PC-9 (cell line): ENCODE measurements around the gene GNMT.

Experiments
- EZH2 ChIP-seq: fragments of 200-600 bp; sonication (generic); IDR thresholded peaks from 2 replicates; pipeline ENCODE4 v1.8.0; 2017; ENCODE audit warnings: antibody characterized with exemption, low read depth
- TF ChIP-seq, protein P1 (sequence below): fragments of 200-600 bp; sonication (generic); conservative IDR thresholded peaks from 2 replicates; pipeline ENCODE4 v1.6.1; 2017; ENCODE audit warnings: mixed run types, antibody characterized with exemption, mild to moderate bottlenecking, moderate library complexity

- TF ChIP-seq, protein P1, sequence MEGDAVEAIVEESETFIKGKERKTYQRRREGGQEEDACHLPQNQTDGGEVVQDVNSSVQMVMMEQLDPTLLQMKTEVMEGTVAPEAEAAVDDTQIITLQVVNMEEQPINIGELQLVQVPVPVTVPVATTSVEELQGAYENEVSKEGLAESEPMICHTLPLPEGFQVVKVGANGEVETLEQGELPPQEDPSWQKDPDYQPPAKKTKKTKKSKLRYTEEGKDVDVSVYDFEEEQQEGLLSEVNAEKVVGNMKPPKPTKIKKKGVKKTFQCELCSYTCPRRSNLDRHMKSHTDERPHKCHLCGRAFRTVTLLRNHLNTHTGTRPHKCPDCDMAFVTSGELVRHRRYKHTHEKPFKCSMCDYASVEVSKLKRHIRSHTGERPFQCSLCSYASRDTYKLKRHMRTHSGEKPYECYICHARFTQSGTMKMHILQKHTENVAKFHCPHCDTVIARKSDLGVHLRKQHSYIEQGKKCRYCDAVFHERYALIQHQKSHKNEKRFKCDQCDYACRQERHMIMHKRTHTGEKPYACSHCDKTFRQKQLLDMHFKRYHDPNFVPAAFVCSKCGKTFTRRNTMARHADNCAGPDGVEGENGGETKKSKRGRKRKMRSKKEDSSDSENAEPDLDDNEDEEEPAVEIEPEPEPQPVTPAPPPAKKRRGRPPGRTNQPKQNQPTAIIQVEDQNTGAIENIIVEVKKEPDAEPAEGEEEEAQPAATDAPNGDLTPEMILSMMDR = no peak
- no peak for TF ChIP-seq EZH2
Measured at GRCh38 chr6:42937548-42938427, 22.8 kb upstream of the GNMT start.
